GM21786 (cell line): ENCODE measurements around the gene CD164L2.
"Not testable (repeated sequence)": the region's sequence is repeated elsewhere in the genome, so short reads cannot be mapped to it uniquely, and the experiment has no call there.

Experiments used
- ATAC-seq: cut with Tn5 transposase; IDR thresholded peaks from one replicate; pipeline ENCODE4 v1.9.1; 2021; ENCODE audit not compliant: unreplicated experiment

The CD164L2 gene

DNA sequence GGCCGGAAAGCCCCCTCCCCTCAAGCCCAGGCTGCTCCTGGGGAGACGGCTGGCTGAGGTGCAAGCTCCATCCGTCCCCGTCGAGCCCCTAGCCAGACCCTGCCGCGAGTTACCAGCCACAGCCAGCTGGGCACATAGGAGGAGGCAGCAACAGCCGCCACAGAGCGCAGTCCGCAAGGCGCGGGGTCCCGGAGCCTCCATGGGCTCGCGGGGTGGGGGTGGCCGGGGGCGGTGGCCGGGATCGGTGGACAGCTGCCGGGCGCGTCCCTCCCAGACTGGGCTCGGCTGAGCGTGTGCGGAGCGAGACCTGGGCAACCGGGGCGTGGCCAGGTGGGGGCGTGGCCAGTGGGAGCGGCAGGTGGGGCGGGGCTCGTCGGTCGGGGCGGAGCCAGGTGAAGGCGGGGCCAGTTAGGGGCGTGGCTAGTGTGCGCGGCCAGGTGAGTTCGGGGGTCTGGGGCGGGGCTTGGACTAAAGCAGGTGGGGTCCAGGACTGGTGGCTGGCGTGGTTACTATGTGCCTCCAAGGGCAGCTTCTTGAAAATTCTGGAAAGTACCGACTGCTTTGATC is at the start of gene CD164L2:
TSS of gene CD164L2 (minus strand) at position 295 of the 567 bp plus-strand sequence. CDS start at position 201, 94 bp downstream.
- ATAC-seq, result no peak

DNA sequence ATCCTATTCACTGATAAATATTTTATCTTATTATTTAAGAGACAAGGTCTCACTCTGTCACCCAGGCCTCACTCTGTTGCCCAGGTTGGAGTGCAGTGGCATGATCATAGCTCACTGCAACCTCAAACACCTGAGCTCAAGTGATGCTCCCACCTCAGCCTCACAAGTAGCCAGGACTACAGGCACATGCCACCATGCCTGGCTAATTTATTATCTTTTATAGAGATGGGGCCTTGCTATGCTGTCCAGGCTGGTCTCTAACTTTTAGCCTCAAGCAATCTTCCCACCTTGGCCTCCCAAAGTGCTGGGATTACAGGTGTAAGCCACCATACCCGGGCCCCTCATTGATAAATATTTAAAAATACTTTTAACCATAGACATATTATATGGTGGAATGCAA is 49.6 kb upstream of the CD164L2 start:
- ATAC-seq, result not testable (repeated sequence)

DNA sequence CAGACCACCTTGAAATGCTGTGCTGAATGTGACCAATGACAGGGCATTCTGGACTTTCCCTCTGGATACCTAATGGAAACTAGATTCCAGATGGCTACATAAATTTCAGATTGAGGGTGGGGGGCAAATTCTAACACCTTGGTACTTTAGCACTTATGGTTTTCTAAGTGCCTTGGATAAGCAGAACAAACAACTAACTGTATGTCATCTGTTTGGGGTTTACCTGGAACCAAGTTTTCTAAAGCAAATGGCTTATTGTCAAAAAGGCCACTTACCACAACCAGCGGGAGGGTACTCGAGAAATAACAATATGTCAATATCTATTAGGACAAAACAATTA is 48.4 kb upstream of the CD164L2 start:
- ATAC-seq, result no peak

DNA sequence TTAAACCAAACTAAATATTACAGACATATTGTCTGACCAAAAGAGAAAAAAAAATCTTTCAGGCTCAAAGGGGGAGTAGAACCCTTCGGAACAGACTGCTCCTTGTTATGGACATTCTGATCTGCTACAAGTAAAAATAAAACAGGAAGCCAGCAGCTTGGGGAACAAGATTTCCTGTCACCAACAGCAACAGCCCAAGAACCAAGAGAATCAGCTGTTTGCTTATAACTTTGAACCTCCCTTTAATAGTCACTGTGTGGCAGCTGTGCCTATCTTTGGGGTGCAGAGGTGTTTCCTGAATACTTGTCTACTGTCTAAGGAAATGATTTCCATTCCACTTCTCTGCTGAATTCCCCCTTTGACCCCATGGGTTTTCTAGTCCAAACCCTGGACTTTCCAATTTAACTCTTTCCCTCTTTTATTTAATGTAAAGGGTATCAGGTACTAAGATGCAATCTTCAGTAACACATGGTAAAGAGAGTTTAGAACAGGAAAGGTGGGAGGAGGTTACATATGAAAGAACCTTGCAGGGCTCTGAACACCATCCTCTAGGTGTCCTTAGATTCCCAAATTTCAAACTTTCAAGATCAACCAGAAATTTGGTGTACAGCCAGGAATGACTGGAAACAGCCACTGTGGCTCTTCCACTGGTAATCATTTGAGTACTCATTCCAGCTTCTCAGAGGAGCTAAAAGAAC is 47.9 kb upstream of the CD164L2 start:
- ATAC-seq, result no peak

DNA sequence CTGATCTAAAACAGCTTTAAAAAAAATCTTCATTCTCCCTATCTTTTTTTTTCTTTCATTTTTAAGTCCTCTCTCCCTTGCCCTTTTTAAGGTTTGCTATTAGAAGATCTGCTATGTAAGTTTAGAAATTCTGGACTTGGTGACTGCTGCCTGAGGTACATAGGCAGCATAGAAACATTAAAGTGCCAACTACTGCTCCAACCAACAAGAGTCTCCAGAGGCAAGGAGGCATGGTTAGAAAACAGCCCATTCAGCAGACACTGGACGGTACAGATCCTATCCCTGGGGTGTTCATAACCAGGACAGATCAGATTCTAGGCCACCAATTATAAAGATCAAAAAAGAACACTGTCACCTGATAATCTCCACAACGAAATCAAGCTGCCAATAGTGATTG is 45.9 kb upstream of the CD164L2 start:
- no peak for ATAC-seq

DNA sequence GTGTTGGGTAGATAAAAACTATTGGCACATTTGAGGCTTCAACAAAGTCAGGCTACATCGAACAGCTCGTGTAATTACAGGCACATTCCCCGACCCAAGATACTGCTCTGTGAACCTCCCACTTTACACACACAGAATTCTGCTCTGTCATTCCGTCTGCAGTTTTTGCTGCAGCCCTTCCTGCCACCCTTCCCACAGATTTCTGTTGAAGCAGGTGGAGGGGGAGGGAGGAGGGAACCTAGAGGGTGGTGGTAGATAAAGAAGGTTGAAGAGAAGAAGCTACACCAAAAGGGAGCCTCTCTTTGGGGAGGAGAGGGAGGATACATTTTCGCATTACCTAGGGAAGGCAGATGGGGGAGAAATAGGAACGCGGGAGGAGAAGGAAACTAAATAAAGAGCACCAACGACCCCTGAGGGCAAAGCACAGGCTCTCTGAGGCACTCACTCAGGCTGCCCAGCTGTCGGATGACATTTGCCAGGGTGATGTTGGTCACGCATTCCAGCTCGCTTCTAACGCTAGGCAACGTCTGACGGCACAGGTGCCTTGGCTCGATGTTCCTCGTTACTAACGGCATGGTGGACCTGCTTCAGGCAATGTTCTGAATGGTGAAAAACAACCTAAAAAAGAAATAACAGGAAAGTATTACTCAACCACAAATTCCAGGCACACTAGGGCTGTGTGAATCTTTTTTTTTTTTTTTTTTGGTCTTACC is 45.3 kb upstream of the CD164L2 start:
- ATAC-seq, result no peak

DNA sequence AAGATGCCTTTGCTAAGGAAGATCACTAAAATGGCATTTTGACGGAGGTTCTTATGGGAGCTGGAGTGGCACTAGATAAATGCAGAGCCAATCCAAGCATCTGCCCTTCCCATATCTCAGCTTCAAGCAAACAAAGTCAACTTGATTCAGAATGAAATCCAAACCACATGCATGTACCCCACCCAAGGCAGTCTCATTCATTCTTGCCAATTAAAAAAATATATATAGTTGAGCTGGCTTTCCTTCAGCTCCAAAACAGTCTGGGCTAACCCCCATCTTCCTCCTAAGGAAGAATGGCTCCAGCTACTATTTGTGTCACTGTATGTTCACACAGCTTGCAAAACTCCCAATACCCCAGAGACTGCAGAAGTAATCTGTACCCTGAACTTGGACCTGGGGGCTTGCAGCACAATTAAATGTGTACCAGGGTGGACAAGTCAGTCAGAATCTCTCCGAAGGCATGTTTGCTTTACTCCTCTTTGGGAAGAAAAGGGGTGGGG is 44.7 kb upstream of the CD164L2 start:
- ATAC-seq, result no peak

DNA sequence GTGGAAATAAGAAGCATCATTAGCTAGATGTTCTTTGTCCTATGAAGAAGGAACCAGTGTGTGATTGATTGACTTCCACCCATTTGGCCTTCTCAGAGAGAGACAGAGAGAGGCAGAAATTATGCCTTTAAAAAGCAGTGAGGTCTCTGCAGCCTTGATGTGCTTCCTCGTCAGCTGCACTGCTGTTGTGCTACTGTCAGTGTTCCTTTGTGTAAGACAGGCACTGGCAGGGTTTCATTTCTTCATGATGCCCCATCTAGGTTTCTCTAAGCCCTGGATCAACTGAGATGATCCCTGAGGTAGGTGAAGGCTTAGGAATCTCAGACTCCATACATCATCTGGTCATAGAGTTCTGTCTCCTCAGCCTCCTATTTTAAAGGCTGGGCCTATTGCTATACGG is 44.2 kb upstream of the CD164L2 start:
- no peak for ATAC-seq

DNA sequence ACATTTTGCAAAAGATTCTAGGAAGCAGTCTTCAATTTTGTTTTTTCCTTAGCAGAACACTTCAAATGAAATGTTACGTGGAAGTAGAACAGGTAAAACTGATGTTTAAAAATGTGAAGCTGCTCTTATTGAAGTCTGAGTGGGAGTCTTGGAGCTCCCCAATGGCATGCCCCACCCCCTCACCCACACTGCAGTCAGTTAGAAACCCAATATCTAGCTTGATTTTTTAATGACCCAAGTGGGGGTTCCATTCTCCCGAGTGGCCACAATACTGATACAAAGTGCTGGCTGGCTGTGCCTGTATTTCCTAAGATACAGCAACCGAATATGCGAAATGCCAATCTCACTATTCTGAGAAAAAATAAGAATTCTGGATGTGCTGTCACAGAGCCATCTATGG is 40.6 kb upstream of the CD164L2 start:
- ATAC-seq, result no peak

DNA sequence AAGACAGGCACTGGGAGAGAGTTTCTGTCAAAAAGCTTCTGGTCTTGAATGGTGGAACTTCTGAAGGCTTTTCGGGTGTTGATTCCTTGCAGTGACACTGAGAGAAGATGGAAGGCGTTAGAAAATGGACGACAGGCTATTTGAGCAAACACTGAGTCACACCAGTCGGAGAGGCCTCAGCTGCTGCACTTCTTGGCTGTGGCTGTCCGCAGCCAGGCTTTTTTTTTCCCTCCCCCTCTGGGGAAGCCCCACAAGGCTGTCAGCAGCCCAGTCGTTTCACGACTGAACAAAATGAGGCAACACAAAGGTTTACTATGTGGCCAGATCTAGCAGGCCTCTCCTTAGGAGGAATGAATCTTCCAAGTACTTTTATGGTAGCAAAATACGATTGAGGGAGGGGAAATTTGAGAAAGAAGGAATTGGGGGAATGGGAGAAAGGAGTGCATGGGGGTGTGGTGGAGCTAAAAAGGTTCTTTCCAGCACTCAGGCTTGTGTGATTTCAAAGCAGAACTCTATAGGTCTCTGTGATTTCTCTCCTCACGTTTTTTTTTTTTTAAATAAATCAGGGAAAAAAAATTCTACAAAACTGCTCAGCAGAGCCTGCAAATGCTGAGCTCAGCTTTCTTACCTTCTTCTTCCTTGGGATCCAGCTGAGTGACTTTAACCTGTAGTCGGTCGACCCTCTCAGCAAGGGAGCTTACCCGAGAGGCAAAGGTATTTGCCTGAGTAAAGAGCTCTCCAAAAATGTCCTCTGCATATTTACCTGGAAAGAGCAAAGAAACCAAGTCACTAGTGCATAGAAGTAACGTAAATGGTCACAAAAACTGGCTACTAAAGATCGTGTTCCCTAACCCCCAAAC is 35.4 kb upstream of the CD164L2 start:
- peak; percentile 55 for ATAC-seq

DNA sequence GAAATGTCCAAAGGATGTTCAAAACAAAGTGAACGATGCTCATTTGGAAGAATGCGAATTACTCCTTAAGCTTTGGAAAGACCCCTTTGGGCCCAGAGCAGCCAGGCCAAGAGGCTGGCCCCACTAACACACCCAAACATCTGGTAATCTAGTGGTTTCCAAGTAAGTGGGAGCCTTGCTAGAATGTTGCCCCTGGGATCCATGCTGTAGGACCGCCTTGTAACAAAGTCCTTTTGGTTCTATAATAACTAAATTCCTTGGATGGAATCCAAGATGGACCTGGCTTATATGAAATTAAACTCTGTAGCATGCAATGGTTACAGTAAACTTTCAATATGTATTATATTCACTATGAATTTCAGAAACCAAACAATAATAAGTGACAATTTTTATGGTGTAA is 34.6 kb upstream of the CD164L2 start:
- ATAC-seq, result no peak

DNA sequence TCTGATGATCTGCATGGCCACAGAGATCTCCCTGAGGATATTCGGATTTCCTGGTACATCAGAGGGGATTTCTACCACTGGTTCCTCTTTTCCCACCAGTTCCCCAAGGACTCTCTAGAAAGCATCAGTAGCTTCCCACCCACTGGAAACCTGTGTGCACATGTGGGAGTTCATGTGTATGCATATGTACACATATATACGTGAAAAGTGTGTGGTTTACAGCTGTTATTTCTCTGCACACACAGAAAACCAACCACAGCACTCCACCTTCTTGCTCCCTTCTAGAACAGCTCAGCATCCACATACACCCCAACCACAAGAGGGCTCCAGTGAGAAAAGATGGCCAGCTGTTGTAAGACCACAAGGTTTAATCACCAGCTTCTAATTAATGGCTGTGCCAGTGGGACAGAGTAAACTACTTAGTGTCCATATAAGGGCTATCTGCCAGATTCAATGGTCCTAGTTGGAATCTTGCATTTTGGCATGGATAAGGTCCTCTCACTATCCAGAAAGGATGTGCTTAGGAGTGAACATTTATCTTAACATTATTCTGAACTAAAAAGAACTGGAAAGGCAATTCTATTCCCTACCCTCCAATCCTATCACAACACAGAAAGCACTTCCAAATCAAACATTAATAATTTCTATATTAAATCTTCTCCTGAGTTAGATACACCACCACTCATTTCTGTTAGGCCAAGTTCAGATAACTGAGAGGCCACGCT is 33.4 kb upstream of the CD164L2 start:
- no peak for ATAC-seq

DNA sequence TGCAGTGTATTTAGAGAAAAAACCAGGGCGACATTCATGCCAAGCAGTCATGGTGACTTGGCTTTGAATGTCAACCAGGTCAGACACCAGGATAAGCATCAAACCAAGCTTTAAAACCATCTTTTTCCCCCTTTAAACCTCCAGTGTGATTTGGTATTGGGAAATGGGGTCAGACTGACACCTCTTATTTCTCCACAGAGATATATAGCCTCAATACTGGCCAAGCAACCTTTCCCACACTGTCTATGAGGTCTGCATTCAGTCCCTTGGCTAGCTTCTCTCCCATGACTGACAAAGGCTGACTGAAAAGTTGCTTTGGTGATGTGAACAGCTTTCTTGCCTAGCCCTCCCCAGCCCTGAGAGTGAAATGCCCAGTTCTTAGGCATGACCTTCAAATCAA is 31.0 kb upstream of the CD164L2 start:
- no peak for ATAC-seq

DNA sequence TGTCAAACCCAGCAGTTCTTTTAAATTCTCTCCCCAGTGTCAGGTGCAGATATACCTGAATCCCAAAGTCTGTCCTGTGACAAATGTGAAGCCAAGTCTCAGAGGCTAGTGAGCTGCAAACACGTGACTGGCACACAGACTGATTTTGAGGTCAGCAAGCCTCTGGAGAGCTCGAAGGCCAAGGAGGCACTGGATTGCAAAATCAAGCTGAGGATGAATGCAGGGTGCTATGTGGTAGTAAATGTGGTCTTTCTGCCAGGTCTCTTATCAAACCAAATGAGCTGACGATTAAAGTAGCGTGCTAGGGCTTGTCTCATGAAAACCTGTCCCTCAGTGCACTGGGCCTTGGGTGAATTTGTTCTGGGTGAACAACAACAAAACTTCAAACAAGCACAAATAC is 29.9 kb upstream of the CD164L2 start:
- no peak for ATAC-seq

DNA sequence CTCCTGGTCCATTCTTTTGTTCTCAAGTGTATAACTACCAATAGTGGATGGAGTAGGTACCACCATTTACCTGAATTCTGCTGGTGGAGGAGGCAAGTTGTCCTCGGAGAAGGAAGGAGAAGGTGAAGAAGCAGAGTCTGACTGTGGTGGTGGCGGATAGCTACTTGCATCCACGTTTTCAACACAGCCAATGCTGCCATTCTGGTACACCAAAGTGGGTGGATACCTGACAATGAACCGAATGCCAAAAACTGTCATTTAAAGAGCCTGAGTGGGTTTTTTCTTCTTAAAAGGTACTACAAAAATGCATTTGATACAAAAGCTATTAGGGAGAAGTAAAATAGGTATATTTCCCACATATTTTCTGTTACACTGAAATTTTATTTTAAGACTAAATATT is 29.4 kb upstream of the CD164L2 start:
- no peak for ATAC-seq

DNA sequence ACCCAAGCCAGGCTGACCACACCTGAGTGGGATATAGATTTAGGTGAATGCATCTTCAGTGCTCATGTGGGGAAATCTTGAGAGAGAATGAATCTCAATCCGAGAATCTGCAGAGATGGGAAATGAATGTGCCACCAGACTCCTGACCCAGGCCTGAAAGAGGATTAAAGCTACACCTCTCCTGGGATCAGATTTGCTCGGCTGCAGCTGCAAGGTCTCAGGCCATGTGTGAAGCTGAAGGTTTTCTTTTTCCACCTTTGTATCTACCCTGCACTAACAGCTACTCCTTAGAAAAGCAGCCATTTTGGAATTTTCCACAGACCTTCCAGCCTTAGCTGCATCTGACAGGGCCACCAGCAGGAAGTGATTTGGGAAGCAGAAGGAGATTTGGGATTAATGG is 27.6 kb upstream of the CD164L2 start:
- no peak for ATAC-seq

DNA sequence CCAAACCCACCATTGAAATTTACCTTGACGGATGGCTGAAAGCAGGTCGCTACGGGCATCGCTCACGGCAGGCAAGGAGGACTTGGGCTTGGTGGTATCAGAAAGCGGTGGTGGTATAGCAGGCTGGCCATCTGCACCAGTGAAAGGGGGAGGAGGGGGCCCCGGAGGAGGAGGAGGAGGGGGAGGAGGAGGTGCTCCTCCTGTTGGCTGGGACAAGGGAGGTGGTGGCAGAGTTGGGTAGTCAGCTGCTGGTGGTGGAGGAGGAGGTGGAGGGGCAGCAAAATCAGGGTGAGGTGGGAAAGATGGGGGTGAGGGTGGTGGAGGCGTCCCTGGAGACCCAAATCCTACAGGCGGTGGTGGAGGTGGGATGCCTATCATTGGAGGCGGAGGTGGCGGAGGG is 26.5 kb upstream of the CD164L2 start:
- ATAC-seq, result no peak

DNA sequence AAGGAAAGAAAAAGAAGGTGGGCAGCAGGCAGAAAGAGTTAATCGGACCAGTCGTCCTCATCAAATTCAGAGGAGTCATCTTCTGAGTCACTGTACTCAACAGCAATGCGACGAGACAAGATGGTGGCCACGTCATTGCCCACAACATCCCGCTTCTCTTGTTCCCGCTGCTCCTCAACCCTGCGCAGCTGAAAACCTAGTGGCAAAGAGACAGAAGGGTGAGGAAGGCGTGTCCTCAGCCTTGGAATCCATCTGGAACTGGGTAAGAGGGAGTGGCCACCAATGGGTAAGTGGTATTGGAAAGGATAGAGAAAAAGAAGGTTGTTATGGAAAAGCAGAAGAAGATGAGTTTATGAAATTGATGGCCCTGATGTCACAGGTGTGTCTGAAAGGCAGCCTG is 25.0 kb upstream of the CD164L2 start:
- ATAC-seq, result no peak

DNA sequence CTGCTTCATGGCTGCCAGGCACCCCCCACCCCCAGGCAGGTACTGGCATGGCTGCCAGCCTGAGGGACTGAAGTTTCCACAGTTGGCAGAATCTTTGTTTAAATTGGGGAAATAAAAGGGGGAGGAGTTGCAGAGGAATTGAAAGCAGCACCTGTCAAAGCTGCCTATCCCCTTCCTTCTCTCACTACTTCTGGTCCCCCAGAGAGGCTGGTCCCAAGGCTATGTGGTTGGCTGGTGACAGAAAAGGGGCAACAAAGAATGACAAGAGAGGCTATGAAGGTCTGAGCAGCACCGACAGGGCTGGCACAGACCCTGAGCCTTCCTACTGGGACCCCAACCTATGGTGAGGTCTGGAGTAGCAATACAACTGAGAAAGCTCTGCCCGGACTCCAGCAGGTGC is 23.7 kb upstream of the CD164L2 start:
- not testable (repeated sequence) for ATAC-seq

DNA sequence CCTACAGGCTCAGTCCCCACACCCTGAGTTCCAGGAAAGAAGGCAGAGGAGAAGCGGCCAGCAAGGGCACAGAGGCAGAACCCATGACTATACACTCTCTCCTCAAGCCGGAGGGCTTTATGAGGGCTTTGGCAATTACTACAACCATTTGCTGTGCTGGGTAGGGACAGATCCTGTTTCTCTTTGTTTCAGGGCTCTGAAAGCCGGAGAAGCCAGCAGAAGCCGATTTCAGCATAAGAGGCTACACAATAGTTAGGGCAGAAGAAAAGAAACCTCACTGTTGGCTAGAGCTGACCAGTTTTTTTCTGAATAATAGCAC is 23.2 kb upstream of the CD164L2 start:
- ATAC-seq, result no peak
